ENCODE results near the gene EIF4G3. TPM values are rescaled to one million over a fixed set of nuclear protein-coding genes. Genes with fewer than 3 reads are reported as not detected.

Gene EIF4G3
- total RNA-seq, 1 experiment from 2014 or later, result 72.0 TPM

- H4K5ac ChIP-seq (ENCODE audit: insufficient read length, low read depth, low read length), result no peak overlapping the region
- H3K4me3 Mint-ChIP-seq, result no peak overlapping the region
- H2BK20ac ChIP-seq (ENCODE audit: low read depth, low read length, poor library complexity, severe bottlenecking), result no peak overlapping the region
- no peaks in the 10 kb centered on the region for H3K4me1 Mint-ChIP-seq
- H3K27ac Mint-ChIP-seq, result no peak overlapping the region
- DNase-seq, result no peak
- no peaks in the 10 kb centered on the region for H4K20me1 ChIP-seq (ENCODE audit: control insufficient read depth, insufficient read depth, insufficient read length)
- no peak overlapping the region for H3K14ac ChIP-seq (ENCODE audit: insufficient read depth, low read length)
- no peaks in the 10 kb centered on the region for H3K79me1 ChIP-seq (ENCODE audit: insufficient read depth, low read depth, low read length, poor library complexity, severe bottlenecking)
- H3K4ac ChIP-seq (ENCODE audit: low read depth, low read length), result no peak overlapping the region
- H2BK5ac ChIP-seq (ENCODE audit: insufficient read length, low read length), result no peak overlapping the region
- H3K23me2 ChIP-seq (ENCODE audit: insufficient read length, low read depth, low read length, poor library complexity, severe bottlenecking), result no peaks in the 10 kb centered on the region
- H4K91ac ChIP-seq (ENCODE audit: insufficient read length, low read depth, low read length), result no peak overlapping the region
- H2AFZ ChIP-seq (ENCODE audit: low read length), result no peak overlapping the region
- H3K4me1 ChIP-seq (ENCODE audit: insufficient read depth, low read length), result no peaks in the 10 kb centered on the region
- no peak overlapping the region for H3K27ac ChIP-seq (ENCODE audit: insufficient read length, low read depth, low read length)
- H3K36me3 Mint-ChIP-seq (ENCODE audit: insufficient read depth in 1 of 3, low read depth in 3 of 3), result peaks cover 11 to 46% (median 28%) of the 10 kb centered on the region in 3 experiments
- no peak overlapping the region for H3K18ac ChIP-seq (ENCODE audit: insufficient read length, low read depth, low read length)
- no peak overlapping the region for H3K56ac ChIP-seq (ENCODE audit: insufficient read length, low read depth, low read length)
- H2BK12ac ChIP-seq (ENCODE audit: insufficient read length, low read depth, low read length), result no peak overlapping the region
- no peaks in the 10 kb centered on the region for H3K79me2 ChIP-seq (ENCODE audit: insufficient read depth, low read length)
- no peak overlapping the region for H2BK120ac ChIP-seq (ENCODE audit: low read depth, low read length, poor library complexity, severe bottlenecking)
- H2BK15ac ChIP-seq (ENCODE audit: low read depth, low read length), result no peak overlapping the region
- no peak overlapping the region for H2AK5ac ChIP-seq (ENCODE audit: insufficient read length, low read length)
- no peak overlapping the region for H3T11ph ChIP-seq (ENCODE audit: low read length)
- no peak overlapping the region for H3K9ac ChIP-seq (ENCODE audit: extremely low read depth, insufficient read length, low read length)
- TF ChIP-seq, protein P1, sequence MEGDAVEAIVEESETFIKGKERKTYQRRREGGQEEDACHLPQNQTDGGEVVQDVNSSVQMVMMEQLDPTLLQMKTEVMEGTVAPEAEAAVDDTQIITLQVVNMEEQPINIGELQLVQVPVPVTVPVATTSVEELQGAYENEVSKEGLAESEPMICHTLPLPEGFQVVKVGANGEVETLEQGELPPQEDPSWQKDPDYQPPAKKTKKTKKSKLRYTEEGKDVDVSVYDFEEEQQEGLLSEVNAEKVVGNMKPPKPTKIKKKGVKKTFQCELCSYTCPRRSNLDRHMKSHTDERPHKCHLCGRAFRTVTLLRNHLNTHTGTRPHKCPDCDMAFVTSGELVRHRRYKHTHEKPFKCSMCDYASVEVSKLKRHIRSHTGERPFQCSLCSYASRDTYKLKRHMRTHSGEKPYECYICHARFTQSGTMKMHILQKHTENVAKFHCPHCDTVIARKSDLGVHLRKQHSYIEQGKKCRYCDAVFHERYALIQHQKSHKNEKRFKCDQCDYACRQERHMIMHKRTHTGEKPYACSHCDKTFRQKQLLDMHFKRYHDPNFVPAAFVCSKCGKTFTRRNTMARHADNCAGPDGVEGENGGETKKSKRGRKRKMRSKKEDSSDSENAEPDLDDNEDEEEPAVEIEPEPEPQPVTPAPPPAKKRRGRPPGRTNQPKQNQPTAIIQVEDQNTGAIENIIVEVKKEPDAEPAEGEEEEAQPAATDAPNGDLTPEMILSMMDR (conservative IDR thresholded peaks at IDR 0.05), result no peak
- H3K27me3 Mint-ChIP-seq (ENCODE audit: low read depth), result no peaks in the 10 kb centered on the region
- no peak overlapping the region for H3K4me2 ChIP-seq (ENCODE audit: insufficient read depth, insufficient read length, low read length)
- no peaks in the 10 kb centered on the region for H3K27me3 ChIP-seq (ENCODE audit: insufficient read depth, low read length)
- H3K23ac ChIP-seq (ENCODE audit: insufficient read length, low read depth, low read length), result no peak overlapping the region
- H4K8ac ChIP-seq (replicated peaks; ENCODE audit: insufficient read length, low read depth, low read length), result no peak overlapping the region
- H3K9me3 Mint-ChIP-seq, result no peaks in the 10 kb centered on the region; a peak in 1 of 5 replicates
- no peaks in the 10 kb centered on the region for H3K9me3 ChIP-seq (ENCODE audit: control insufficient read depth, low read depth, low read length)
Observed at GRCh38 chr1:20823845-20824244, 352.9 kb downstream of the EIF4G3 start.
